MM.1S (cell line): Measurements from ENCODE around the gene HEBP1.

Experiments used
- EZH2 ChIP-seq: fragments of 300-600 bp; sonication (generic); optimal IDR thresholded peaks from 2 replicates; pipeline ENCODE3; 2017; ENCODE audit warnings: low read depth, mild to moderate bottlenecking, antibody characterized with exemption, low read length, mixed read lengths
- TF ChIP-seq, protein P1 (sequence below): fragments of 300-600 bp; sonication (generic); IDR thresholded peaks from 2 replicates; pipeline ENCODE4 v1.5.1; 2016; ENCODE audit warnings: antibody characterized with exemption, low read length, mixed read lengths

DNA sequence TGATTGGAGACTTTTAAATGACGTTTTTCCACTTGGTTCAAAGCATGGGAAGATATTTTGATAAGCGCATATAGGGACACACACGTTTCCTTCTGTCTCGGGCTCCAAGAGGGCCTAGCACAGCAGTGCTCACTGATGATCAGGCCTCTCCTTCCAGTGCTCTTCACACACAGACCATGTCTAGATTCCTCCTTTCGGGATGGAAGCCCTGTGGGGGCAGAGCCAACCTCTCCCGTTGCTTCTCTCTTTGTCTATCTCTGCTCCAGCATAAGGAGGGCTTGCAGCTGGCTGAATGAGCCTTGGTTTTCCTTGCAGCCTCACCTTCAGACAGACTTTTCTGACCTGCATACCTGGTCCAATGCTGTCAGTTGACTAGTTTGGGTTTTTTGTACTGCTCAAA, 70.4 kb downstream of the HEBP1 start:
- no peak for TF ChIP-seq EZH2
- TF ChIP-seq, protein P1, sequence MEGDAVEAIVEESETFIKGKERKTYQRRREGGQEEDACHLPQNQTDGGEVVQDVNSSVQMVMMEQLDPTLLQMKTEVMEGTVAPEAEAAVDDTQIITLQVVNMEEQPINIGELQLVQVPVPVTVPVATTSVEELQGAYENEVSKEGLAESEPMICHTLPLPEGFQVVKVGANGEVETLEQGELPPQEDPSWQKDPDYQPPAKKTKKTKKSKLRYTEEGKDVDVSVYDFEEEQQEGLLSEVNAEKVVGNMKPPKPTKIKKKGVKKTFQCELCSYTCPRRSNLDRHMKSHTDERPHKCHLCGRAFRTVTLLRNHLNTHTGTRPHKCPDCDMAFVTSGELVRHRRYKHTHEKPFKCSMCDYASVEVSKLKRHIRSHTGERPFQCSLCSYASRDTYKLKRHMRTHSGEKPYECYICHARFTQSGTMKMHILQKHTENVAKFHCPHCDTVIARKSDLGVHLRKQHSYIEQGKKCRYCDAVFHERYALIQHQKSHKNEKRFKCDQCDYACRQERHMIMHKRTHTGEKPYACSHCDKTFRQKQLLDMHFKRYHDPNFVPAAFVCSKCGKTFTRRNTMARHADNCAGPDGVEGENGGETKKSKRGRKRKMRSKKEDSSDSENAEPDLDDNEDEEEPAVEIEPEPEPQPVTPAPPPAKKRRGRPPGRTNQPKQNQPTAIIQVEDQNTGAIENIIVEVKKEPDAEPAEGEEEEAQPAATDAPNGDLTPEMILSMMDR = no peak
